IPS-NIHi7 (cell line): ENCODE results near the gene AGXT.
"Not testable (repeated sequence)": the region's sequence is repeated elsewhere in the genome, so short reads cannot be mapped to it uniquely, and the experiment has no call there.

ENCODE experiments used
- DNase-seq: peaks from one replicate; pipeline ENCODE4 v3.0.0; 2012; ENCODE audit warnings: mixed read lengths; ENCODE audit errors: extremely low spot score

The AGXT gene

DNA sequence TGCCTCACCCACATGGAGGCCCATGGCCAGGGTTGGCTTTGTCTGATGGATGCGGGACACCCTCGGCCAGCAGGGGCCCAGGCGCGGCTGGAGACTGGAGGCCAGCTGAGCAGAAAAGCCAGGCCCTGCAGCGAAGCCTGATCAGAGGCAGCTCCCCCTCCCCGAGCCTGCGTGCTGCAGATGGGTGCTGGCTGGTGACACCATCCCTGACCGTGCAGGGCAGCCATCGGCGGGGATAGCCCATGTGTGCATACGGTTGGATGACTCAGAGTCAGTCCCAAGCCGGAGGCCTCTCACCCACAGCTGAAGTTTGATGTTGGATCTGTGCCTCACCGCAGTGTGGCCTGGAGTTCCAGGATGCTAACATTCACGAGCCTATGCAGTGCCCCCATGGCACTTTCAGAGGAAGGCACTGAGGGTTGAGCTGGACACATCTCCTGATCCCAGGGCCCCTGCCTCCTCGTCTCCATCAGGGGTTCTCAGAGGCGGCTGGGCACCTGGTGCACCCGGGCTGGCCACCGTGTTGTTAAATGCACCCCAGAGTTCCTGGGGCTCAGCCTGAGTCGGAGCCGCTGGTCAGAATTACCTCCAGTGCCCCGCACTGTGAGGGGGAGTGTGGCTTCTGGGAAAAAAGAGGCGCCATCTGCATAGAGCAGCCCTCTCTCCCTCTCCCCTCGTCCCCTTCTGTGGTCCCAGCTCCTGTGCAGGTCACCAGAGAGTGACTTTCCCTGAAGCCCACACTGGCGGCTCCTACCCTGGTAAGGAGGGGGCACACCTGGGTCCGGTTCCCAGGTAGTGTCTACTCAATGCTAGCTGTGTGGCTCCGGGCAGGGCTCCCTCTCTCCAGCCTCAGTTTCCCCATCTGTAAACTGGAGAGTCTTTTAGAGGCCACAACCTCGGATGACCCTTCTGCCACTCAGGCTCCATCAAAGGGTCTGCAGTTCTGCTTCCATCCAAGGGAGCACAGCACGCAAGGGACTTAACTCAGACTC is 29.2 kb upstream of the AGXT start:
- DNase-seq = no peak

DNA sequence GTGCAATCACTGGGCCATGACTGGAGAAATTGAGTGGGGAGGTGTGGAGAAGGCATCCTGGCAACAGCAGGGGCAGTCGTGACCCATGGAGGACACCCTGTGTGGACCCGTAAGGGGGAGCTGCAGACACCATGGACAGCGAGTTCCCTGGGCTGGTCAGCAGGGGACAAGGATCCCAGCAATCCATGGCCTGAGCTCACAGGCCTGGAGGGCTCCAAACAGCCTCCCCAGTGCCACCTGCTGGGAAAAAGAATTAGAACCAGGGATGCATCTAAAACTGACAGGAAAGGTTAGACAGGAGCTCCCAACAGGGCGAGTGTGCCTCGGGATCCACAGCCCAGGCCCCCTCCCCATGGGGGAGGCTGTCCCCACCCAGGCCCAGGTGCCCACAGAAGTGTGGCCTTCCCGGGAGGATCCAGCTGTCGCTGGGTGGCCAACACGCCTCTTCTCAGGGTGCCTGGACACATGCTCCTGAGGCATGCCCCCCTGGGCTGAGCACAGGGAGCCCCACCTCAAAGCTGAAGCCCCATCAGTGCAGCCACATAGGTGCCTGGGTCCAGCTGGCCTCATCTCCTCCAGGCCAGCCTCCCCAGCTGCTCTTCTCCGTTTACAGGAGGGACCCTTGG is 28.1 kb upstream of the AGXT start:
- DNase-seq = peak; percentile 85

DNA sequence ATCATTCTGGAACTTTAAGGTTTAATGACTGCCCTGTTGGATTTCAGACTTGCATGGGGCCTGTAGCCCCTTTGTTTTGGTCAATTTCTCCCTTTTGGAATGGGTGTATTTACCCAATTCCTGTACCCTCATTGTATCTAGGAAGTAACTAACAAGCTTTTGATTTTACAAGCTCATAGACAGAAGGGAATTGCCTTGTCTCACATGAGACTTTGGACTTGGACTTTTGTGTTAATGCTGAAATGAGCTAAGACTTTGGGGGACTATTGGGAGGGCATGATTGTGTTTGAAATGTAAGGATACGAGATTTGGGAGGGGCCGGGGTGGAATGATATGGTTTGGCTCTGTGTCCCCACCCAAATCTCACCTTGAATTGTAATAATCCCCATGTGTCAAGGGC is 22.3 kb upstream of the AGXT start:
- not testable (repeated sequence) for DNase-seq

DNA sequence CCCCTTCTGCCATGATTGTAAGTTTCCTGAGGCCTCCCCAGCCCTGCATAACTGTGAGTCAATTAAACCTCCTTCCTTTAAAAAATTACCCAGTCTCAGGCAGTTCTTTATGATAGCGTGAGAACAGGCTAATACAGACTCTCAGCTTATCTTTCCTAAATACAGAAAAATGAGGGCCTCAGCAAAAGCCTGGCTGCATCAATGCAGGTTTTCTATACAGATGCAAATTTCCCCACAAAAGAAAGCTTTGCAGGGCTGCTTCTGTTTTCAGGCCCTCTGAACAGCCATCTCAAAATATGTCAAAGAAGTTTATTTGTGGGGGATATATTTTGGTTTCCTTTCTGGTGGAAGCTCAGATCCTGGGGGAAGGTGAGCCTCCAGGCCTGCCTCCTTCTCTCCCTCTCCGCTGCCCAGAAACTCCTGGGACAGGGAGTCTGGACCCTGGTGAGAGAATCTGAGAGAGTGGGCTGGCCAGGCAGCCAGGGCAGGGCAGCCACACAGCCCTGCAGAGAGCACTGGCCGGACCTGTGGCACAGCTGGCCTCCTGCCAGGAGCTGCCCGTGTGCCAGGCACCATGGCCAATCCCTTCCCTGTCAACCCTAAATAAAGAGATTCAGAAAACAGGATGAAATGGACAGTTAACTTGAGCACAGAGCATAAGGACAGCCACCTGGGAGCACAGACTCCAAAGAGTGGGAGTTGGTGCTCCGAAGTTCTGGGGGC is 21.6 kb upstream of the AGXT start:
- DNase-seq = no peak

DNA sequence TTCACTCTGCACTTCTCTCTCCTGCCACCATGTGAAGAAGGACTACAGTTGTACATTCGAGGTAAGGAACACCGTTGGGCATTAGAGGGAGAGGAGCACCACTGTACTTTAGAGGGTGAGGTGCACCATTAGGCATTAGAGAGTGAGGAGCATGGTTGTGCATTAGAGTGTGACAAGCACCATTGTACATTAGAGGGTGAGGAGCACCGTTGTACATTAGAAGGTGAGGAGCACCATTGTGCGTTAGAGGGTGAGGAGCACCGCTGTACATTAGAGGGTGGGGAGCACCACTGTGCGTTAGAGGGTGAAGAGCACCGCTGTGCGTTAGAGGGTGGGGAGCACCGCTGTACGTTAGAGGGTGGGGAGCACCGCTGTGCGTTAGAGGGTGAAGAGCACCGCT is 20.8 kb upstream of the AGXT start:
- DNase-seq = no peak

DNA sequence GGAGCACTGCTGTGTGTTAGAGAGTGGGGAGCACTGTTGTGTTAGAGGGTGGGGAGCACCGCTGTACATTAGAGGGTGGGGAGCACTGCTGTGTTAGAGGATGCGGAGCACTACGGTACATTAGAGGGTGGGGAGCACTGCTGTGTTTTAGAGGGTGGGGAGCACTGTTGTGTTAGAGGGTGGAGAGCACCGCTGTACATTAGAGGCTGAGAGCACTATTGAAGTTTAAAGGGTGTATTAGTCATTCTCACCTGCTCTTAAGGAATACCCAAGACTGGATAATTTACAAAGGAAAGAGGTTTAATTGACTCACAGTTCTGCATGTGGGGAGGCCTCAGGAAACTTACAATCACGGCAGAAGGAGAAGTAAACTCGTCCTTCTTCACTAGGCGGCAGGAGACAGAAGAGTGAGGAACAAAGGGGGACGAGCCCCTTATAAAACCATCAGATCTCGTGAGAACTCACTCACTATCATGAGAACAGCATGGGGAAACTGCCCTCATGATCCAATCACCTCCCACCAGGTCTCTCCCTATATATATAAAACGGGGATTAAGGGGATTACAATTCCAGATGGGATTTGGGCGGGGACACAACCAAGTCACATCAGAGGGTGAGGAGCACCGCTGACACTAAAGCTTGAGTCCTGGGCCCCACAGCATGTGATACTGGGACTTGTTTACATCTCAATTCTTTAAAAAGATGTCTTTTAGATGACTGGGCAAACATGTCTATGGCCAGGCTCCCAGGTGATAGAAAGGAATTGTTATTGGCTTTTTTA is 19.5 kb upstream of the AGXT start:
- DNase-seq = no peak

DNA sequence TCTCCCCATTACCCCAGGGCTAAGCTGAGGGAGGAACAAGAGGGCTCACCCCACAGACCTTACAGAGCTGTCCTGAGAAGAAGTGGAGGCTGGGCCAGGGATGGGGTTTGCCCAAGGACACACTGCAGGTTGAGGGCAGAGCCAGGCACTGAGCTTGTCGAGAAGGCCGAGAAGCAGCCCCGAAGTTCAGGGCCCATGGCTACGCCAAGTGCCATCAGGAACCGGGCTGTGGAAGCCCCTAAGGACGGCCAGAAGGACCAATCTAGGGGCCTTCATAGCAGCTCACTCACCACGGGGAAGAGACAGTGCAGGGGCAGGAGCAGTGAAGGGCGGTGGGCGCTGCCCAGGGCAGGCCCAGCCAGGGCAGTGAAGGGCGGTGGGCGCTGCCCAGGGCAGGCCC is 18.6 kb upstream of the AGXT start:
- DNase-seq = no peak

DNA sequence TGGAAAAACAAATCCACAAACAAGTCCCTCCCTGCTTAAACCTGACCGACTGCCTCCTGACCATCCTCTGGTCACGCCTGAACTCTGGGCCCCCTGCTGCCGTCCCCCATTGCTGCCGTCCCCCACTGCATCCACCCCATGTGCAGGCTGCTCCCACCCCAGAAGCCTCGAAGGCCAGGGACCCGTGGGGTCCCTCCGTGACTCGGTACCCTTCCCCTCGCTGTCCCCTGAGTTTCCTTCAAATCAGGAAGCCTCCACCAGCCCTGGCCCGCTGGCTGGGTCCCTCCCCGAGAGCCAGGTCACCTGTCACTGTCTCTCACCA is 17.9 kb upstream of the AGXT start:
- DNase-seq = no peak

DNA sequence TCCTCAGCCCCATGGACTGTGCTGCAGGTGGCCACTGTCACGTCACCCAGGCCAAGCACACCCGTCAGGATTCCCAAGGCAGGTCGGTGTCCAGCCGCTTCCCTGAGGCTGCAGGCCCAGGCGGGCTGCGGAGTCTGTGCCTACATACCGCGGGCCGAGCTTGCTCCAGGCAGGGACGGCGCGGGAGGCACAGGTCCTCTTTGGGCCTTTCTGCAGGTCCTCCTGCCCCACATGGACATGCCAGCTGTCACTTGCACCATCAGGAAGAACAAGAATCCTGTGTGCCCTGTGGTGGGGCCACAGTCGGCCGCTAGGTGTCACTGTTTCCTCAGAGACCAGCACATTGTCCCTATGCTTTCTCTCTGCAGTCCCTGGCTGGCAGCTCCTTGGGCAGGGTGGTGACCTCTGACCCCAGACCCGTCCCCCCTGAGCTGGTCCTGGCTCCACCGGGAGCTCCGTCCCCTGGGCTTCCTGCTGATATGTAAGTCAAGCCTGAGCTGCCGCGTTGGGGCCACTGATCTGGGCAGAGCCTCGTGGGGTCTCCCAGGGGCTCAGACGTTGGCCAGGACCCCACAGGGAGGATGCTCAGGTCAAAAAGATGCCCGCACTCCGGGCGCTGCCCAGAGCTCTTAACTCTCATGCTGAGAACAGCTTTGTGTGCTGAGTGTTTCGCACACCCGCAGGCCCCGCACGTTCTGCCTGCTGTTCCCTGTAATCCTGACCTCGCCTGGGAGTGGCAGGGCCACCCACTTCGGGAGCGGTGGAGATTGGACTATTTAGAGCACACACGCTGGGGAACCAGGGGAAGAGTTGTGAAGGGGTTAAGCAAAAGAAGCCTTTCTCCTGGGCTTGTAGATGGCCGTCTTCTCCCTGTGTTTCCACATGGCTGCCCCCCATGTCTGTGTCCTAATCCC is 17.3 kb upstream of the AGXT start:
- peak; percentile 94 for DNase-seq

DNA sequence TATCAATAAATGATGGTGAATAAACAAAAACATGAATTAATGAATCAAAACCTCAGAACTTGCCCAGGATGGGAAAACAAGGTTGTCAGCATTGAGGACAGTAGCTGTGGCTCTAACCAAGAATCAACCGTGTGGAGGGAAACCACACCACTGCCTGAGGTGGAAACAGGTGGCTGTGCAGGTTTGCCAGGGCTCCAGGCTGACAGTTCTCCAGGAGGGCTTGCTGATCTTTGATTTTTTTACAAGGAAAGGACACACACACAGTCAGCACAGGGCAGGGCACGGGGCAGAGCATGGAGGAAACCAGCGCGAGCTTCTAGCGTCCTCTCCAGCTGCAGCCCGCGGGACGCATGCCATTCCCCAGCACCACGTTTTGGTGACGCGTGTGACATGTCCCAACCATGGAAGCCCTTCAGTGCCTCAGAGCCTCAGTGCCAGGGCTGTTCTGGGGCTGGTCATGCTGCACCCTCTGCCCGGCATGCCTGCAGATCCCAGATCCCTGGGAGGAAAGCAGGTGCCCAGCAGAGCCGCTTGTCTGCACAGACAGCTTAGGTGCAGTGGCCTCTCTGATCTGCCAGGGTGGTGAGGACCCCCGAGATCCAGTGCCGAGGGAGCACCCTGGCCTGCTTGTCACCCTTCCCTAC is 15.8 kb upstream of the AGXT start:
- no peak for DNase-seq

DNA sequence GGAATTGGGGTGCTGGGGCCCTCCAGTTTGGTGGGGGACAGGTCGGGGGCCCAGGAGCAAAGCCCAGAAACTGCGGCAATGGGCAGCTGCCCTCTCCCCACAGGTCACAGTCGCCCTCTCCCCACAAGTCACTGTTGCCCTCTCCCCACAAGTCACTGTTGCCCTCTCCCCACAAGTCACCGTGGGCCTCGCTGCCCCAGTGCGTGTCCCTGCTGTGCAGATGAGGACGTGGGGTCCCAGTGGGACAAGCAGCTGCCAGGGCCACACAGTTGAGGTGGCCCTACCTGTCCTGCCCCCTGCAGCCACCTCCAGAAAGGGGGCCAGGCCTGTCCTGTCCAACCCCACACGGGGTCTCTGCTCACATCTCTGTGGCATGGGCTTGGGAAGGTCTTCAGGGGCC is 13.0 kb upstream of the AGXT start:
- no peak for DNase-seq

DNA sequence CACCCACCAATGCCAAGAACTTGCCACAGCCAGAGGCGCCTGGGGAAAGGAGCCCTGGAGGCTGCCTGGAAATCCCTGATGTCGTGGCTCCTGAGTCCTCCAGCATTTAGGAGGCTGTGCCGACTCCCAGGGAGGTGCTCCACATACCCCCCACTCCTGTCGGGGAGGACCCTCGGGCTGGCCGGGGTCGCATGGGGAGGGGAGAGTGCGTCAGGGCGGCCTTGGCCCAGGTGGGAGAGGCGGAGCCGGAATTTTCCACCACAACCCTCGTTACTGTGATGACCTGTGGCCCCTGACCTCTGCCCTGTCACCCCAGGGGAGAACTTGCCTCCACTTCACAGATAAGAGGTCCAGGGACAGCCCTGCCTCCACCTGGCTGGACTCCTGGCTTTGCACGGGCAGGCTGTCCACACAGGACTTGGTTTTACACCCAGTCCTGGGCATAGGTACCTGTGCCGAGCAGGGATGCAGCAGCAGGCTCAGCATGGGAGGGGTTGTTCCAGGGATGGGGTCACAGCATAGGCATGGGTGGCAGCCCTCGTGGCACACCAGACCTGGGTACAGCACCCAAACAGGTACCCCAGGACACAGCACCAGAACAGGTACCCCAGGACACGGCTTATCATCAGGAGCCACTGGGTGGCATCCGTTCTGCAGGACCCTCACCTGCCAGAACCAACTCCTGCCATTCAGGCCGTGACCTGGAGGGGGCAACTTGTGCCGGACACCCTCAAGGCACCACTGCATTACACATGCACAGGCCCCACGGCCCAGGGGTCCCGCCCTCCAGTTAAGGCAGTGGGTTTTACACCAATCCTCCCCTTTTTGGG is 12.3 kb upstream of the AGXT start:
- peak; percentile 79 for DNase-seq

DNA sequence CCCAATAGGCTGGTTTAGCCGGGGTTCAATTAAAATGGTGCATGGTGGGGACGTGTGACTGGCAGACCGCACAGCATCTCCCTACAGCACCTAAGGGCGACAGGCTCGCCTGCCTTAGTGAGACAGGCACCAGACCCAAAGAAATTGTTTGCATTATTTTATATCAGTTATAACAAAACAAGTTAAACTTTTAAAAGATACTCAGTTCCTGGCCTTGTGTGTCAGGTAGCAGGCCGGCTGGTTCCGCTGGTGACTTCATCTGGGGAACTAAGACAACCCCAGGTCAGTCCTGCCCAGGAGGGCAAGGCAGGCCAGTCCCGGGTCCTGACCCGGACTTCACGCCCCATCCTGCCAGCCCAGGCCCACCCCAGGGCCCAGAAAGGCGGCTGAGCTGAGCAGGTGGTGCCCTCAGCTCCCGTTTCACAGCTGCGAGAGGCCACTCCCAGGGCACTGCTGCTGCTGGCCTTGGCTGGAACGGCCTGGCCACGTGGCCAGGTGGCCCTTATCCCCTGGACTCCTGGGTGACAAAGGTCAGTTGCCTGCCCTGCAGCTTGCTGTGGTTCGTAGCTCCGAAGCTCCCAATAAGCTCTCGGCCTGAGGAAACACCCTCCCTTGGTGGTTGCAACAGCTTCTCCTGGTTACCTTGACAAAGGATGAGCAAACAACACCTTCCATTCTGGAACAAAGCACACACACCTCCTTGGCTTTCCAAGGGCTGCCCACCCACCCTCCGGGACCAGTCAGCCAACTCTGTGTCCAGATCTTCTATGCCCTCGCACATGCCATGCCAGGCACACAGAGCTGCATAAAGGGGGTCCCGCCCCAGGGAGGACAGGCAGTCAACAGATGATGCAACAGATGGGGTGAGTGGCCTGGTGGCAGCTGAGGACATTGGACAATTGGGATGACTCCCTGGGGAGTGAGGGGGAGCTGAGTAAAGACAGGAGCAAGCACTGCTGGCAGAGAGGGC is 11.3 kb upstream of the AGXT start:
- no peak for DNase-seq

DNA sequence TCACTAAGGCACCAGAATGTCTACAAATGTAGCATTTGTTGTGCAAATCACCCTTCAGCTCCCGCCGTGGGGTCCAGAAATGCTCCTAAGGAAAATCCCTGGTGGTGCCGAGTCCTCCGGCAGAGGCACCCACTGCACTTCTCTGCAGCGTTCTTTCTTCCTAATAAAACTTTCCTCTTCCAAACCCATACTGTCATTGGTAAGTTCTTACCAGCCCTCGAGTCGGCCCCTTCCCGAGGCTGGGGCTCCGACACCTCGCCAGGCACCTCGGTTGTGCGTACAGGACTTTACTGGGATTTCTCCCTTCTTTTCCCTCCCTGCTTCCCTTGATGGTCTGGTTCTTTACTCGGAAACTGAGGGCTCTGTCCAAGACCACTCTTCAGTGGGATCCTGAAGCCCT is 10.3 kb upstream of the AGXT start:
- DNase-seq = no peak

DNA sequence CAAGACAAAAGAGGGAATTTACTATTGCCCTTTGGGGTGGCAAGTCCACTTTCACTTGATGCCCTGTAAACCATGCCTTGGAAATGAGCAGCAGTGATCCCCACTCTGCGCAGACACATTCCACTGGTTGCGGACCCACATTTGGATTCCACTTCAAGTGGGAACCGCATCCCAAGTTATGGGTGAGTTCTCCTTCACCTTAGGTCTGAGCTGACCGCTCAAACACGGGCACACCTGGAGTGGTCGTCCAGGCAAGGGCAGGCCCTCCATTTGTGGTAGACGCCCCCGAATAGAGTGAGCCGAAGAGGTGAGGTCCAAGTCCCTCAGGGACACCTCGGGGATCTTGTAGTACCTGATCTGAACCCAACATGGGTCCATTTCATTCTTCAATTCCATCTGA is 9.8 kb upstream of the AGXT start:
- no peak for DNase-seq

DNA sequence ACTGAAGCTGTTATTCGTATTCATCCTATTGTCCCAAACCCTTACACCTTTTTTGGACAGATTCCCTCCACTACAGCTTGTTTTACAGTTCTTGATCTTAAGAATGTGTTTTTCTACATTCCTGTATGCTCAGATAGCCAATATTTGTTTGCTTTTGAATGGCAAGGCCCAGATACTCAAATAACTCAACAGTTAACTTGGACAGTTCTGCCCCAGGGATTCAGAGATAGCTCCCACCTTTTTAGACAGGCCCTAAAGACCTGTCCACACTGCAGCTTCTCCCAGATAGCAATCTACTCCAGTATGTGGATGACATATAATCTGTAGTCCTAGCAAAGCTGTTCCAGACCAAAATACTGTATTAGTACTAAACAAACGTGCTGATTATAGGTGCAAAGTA is 7.1 kb upstream of the AGXT start:
- no peak for DNase-seq

DNA sequence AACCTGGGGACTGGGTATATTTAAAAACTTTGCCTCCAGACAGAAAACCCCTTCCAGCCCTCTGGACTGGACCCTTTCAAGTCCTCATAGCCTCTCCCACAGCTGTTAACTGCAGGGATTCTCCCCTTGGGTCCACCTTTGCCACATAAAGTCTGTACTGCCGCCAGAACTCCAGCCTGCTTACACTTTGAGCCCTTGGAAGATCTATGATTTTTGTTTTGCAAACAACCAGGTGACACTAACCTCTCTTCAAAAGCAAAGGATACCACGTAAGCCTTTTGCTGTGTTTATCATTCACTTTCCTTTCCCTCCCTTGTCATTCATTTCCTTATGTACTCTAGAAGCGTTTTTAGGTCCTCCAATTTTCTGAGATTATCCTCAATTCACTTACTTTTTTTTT is 4.1 kb upstream of the AGXT start:
- no peak for DNase-seq

DNA sequence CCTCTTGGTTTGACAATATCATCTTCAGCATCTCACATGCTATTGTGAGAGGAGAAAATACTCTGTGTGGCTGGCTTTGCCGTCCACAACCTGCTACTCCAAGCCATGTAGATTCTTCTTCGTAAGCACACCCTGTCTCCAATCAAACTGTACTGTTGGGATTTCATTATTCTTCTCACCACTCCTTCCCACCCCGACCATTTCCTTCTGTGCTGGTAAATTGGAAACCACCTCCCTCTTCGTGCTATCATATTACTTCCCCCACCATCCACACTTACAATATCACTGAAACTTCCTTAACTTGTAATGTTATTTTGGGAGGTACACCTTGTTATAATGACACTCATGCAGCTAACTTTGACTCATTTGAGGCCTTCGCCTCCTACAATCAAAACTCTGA is 3.2 kb upstream of the AGXT start:
- DNase-seq = no peak
